ENCODE results near the gene MED1.
"Not testable (repeated sequence)": the region's sequence is repeated elsewhere in the genome, so short reads cannot be mapped to it uniquely, and the experiment has no call there.

The MED1 gene

DNA sequence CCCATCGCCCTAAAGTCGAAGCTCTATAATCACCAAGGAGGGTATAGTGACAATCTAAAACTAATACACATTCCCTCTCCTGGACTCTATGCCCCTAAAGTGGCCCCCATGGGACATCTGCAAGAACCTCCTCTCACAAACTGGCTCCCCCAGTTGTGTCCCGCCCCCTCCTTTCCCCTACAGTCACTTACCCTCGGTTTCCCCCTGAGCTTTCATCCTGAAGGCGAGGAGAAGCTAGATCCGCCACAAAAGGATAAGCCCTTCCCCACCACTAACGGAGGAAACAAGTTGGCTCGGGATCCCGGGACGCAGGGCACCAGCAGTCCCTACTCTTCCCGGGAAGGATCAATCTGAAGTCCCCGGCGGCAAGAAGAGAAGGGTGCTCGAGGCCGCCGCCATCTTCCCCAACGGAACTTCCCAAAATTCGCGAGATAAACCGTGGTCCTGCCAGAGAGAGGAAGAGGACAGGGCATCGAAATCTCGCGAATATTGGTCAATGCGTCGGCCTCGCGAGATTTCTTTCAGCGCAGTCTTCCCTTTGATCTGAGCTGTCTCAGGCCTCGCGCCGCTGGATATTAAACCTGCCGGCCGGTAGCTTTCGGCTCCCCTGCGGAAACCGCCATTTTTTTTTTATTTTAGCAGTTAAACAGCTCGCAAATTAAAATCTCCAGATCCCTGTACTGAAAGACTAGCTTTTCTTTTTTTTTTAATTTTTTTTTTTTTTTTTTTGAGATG is at the start of gene MED1:
MED1 (minus strand) TSS at position 417 of the 735 bp plus-strand sequence; CDS start at position 216, 201 bp downstream.
- Histone ChIP-seq H3K4me3 (ENCODE audit: low read depth in 1 of 2, low read length in 1 of 2) (peak within 1 kb of the TSS; percentile 88 to 89), H3K27me3 (no peaks in the 10 kb centered on the region), H3K27ac (peak within 1 kb of the TSS; percentile 81), H3K36me3 (peaks cover 12% of the 10 kb centered on the region), H3K4me1 (ENCODE audit: control insufficient read depth in 1 of 2, insufficient read depth in 1 of 2, low read depth in 1 of 2, low read length in 1 of 2) (peaks cover 11 to 16% of the 10 kb centered on the region in 2 experiments), H3K9me3 (no peaks in the 10 kb centered on the region)
- TF ChIP-seq, protein P1, sequence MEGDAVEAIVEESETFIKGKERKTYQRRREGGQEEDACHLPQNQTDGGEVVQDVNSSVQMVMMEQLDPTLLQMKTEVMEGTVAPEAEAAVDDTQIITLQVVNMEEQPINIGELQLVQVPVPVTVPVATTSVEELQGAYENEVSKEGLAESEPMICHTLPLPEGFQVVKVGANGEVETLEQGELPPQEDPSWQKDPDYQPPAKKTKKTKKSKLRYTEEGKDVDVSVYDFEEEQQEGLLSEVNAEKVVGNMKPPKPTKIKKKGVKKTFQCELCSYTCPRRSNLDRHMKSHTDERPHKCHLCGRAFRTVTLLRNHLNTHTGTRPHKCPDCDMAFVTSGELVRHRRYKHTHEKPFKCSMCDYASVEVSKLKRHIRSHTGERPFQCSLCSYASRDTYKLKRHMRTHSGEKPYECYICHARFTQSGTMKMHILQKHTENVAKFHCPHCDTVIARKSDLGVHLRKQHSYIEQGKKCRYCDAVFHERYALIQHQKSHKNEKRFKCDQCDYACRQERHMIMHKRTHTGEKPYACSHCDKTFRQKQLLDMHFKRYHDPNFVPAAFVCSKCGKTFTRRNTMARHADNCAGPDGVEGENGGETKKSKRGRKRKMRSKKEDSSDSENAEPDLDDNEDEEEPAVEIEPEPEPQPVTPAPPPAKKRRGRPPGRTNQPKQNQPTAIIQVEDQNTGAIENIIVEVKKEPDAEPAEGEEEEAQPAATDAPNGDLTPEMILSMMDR (IDR thresholded peaks at IDR 0.05), result peak; percentile 30

DNA sequence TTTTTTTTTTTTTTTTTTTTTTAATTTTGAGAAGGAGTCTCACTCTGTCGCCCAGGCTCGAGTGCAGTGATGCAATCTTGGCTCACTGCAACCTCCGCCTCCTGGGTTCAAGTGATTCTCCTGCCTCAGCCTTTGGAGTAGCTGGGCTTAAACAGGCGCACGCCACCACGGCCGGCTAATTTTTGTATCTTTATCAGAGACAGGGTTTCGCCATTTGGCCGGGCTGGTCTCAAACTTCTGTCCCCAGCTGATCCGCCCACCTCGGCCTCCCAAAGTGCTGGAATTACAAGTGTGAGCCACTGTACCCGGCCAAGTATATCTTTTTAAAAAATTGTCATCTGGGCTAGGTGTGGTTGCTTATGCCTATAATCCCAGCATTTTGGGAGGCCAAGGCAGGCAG is 45.9 kb upstream of the MED1 start:
- not testable (repeated sequence) for H3K27me3 ChIP-seq; H3K9me3 ChIP-seq; H3K4me3 ChIP-seq (ENCODE audit: low read depth in 1 of 2, low read length in 1 of 2); H3K27ac ChIP-seq; H3K4me1 ChIP-seq (ENCODE audit: control insufficient read depth in 1 of 2, insufficient read depth in 1 of 2, low read depth in 1 of 2, low read length in 1 of 2)
- H3K36me3 ChIP-seq, result peaks cover 93% of the 10 kb centered on the region

DNA sequence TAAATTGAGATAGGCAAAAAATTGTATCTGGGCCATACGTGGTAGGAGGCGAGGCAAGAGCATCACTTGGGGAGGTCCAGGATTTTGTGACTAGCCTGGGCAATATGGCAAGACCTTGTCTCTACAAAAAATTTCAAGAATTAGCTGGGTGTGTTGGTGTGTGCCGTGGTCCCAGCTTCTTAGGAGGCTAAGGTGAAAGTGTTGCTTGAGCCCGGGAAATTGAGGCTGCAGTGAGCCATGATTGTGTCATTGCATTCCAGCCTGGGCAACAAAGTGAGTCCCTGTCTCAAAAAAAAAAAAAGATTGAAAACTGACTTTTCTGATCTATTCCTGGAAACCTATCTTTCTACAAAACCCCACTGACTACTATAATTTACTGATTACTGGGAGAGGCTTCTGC is 36.9 kb upstream of the MED1 start:
- Histone ChIP-seq H3K27ac (no peak overlapping the region), H3K9me3 (no peaks in the 10 kb centered on the region), H3K4me3 (ENCODE audit: low read depth in 1 of 2, low read length in 1 of 2) (no peak overlapping the region), H3K36me3 (peaks cover 50% of the 10 kb centered on the region), H3K27me3 (no peaks in the 10 kb centered on the region), H3K4me1 (ENCODE audit: control insufficient read depth in 1 of 2, insufficient read depth in 1 of 2, low read depth in 1 of 2, low read length in 1 of 2) (peaks cover 0 to 4% of the 10 kb centered on the region in 2 experiments)
- TF ChIP-seq, protein P1 (IDR thresholded peaks at IDR 0.05), result no peak

DNA sequence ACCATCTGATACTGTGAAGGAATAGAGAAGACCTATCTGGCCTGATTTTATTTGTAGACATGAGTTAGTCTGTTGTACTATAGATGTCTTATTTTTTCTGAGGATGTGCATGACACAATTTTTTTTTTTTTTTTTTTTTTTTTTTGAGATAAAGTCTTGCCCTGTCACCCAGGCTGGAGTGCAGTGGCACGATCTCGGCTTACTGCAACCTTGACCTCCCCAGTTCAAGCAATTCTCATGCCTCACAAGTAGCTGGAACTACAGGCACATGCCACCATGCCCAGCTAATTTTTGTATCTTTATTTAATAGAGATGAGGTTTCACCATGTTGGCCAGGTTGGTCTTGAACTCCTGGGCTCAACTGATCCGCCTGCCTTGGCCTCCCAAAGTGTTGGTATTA is 36.4 kb upstream of the MED1 start:
- H3K4me1 ChIP-seq (ENCODE audit: control insufficient read depth in 1 of 2, insufficient read depth in 1 of 2, low read depth in 1 of 2, low read length in 1 of 2); H3K4me3 ChIP-seq (ENCODE audit: low read depth in 1 of 2, low read length in 1 of 2); H3K9me3 ChIP-seq; H3K27ac ChIP-seq; H3K27me3 ChIP-seq: not testable (repeated sequence)
- H3K36me3 ChIP-seq, result peaks cover 45% of the 10 kb centered on the region

DNA sequence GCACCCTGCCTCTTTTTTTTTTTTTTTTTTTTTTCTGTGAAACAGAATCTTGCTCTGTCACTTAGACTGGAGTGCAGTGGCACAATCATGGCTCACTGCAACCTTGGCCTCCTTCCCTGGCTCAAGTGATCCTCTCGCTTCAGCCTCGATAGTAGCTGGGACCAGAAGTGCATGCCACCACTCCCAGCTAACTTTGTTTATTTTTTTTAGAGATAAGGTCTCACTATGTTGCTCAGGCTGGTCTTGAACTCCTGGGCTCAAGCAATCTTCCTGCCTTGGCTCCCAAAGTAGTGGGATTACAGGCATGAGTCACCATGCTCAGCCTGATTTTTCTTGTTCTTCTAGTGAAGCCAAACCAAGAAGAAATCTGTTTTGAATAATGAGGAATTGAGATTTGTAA is 35.2 kb upstream of the MED1 start:
- no peaks in the 10 kb centered on the region for H3K27me3 ChIP-seq
- H3K36me3 ChIP-seq, result peaks cover 37% of the 10 kb centered on the region
- no peak overlapping the region for H3K27ac ChIP-seq
- TF ChIP-seq, protein P1 (IDR thresholded peaks at IDR 0.05), result no peak
- H3K4me1 ChIP-seq (ENCODE audit: control insufficient read depth in 1 of 2, insufficient read depth in 1 of 2, low read depth in 1 of 2, low read length in 1 of 2), result peaks cover 0 to 4% of the 10 kb centered on the region in 2 experiments
- H3K4me3 ChIP-seq (ENCODE audit: low read depth in 1 of 2, low read length in 1 of 2), result no peak overlapping the region
- H3K9me3 ChIP-seq, result no peaks in the 10 kb centered on the region

GRCh38 chr17:39485555-39485954 is 34.5 kb upstream of the MED1 start:
- peaks cover 0 to 4% of the 10 kb centered on the region in 2 experiments for H3K4me1 ChIP-seq (ENCODE audit: control insufficient read depth in 1 of 2, insufficient read depth in 1 of 2, low read depth in 1 of 2, low read length in 1 of 2)
- no peaks in the 10 kb centered on the region for H3K9me3 ChIP-seq
- TF ChIP-seq, protein P1 (IDR thresholded peaks at IDR 0.05), result no peak
- no peaks in the 10 kb centered on the region for H3K27me3 ChIP-seq
- no peak overlapping the region for H3K27ac ChIP-seq
- peaks cover 35% of the 10 kb centered on the region for H3K36me3 ChIP-seq
- no peak overlapping the region for H3K4me3 ChIP-seq (ENCODE audit: low read depth in 1 of 2, low read length in 1 of 2)

All from neutrophil (primary cell).